Activated CD4-positive, alpha-beta memory T cell treated with anti-CD3 and anti-CD28 coated beads for 36 hours (primary cell): ENCODE data around the gene ATP5F1D. TPM values are rescaled to one million over a fixed set of nuclear protein-coding genes. Genes with fewer than 3 reads are reported as not detected.

Experiments
- CTCF ChIA-PET: fragments of 350-600 bp; sonication (Branson Sonifier 250); formaldehyde crosslinking; loops from one replicate; lab custom pipeline; 2021; ENCODE audit warnings: antibody characterized with exemption, inconsistent platforms; lab: Charles Lee
- POLR2A ChIA-PET: fragments of 350-600 bp; sonication (Branson Sonifier 250); formaldehyde crosslinking; loops from one replicate; lab custom pipeline; 2021; ENCODE audit warnings: antibody characterized with exemption; lab: Charles Lee
- DNase-seq: peaks from one replicate; pipeline ENCODE4 v3.0.0-alpha.2; 2020
- H3K27ac Mint-ChIP-seq: one replicate; pipeline ENCODE4 v1.8.0; 2021; ENCODE audit warnings: mixed read lengths
- H3K27me3 Mint-ChIP-seq: one replicate; pipeline ENCODE4 v1.8.0; 2021; ENCODE audit warnings: mixed read lengths
- H3K36me3 Mint-ChIP-seq: one replicate; pipeline ENCODE4 v1.8.0; 2021; ENCODE audit warnings: mixed read lengths
- H3K4me1 Mint-ChIP-seq: one replicate; pipeline ENCODE4 v1.8.0; 2021; ENCODE audit warnings: low read depth, mixed read lengths
- H3K4me3 Mint-ChIP-seq: one replicate; pipeline ENCODE4 v1.8.0; 2021; ENCODE audit warnings: mild to moderate bottlenecking, mixed read lengths
- H3K9me3 Mint-ChIP-seq: one replicate; pipeline ENCODE4 v1.8.0; 2021; ENCODE audit warnings: mixed read lengths
- intact Hi-C: fragments of 100-400 bp; cut with micrococcal nuclease; formaldehyde crosslinking; loops from one replicate; pipeline ENCODE4 v1.15.1; 2023
- total RNA-seq, 2 experiments: library from RNA; stranded (reverse); gene quantifications; one replicate each; pipeline ENCODE4 v1.2.3, GENCODE V29; 2021

ATP5F1D gene
- total RNA-seq, 2 experiments from 2014 or later: 178 to 192 TPM

DNA sequence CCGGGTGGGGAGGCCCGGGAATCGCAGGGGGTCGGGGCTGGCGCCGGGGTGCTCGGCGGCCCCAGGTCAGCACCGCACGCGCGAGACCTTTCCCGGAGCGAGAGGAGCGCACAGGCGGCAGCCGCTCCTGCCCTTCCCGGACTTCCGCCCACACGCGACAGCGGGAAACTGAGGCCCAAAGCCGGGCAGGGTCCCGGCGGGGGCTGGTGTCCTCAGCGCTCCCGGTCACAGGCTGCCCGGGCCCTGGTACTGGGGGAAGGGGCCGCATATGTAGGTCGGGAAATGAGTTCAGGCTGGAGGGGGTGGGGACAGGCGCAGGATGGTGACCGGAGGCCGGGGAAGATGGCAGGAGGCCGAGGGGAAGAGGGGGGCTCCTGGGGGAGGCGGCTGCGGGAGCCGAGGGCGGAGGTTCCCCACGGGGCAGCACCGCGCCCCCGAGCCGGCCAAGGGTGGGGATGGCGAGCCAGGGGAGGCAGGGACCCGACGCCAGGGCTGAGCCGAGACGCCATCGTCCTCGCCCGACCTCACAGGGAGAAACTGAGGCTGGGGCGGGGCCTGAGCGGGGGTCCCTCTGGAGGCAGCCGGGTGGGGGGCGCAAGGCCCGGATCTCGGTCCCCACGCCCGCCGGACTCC is 4.4 kb upstream of the ATP5F1D start:
- CTCF ChIA-PET: no interaction called here
- POLR2A ChIA-PET: no interaction called here
- H3K27me3 Mint-ChIP-seq: peaks cover 9% of the 10 kb centered on the region

DNA sequence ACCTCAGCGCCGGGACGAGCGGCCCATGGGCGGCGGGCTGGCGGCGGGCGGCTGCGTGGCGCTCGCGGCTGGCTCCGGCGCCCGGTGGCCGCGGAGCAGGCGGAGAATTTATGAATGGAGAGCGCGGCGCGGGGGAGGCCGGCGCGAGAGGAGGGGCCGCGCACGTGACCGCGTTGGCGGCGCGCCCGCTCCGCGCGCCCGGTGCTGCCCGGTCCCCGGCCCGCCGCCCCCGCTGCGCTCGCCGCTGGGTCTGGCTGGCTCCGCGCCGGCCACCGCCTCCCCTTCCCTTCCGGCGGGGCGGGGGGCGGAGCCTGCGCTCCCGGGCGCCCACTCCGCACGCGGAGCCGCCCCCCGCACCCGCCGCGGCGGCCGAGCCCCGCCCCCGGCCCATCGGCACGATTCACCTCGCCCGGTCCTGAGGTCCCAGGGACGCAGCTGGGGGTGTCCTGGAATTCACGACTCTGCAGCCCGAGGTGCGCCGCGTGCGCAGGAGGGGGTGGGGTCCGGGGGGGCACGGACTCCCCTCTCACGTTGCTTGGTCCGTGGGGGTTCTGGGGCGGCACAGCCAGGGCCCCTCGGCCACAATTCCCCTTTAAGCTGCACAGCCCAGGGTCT is 3.7 kb upstream of the ATP5F1D start, which contains the start of gene CBARP:
CBARP (minus strand) TSS at position 252 of the 615 bp plus-strand sequence. CDS start 1,905 bp downstream, outside the sequence.
- CTCF ChIA-PET: no interaction called here

More for the DNA sequence above, 4.4 kb upstream of the ATP5F1D start:
- Mint-ChIP-seq H3K9me3 (no peaks in the 10 kb centered on the region), H3K27ac (no peak overlapping the region), H3K4me1 (peaks cover 19% of the 10 kb centered on the region), H3K4me3 (peak overlapping the region; percentile 55), H3K36me3 (no peaks in the 10 kb centered on the region)
- intact Hi-C loops: no loop called here
- no peak for DNase-seq

DNA sequence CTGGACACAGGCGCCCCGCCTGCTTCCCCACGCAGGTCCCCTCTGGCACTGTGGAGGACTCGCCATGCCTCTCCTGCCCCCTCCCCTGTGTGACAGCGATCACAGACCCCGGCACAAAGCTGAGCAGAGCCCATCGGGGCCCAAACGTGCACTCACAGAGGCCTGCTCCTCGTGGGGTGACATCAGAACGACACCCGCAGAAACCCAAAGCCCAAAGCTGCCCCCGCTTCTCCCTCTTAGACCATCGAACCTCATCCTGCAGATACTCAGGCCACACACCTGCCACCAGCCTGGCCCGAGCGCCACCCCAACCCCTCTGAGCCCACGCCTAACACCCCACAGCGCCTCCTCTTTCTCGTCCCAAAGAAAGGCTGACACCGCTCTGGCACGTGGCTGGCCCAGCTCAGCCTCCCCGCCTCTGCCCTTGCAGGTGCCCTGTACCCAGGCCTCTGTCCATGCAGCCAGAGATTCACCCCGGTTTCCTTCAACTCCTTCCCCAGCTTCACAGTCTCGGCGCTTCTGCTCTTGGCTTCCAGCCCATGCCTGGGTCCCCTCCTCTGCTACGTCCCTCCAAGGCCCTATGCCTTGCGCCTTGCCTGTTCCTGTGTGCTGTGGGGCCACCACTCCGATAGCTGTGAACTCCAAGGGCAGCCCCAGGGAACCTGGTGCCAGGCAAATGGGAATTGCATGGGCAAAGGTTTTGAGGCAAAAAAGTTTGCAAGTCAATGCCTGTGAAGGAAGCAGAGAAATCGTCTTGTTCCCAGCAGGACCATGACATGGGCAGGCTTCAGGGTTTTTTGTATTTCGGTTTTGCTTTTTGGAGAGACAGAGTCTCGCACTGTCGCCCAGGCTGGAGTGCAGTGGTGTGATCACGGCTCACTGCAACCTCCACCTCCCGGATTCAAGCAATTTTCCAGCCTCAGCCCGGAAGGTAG is 2.9 kb upstream of the ATP5F1D start:
- ChIA-PET CTCF (interaction anchor here (1.1 to 1.2 kb wide), 2 partner anchors 15 to 221 kb away, joined by 3 to 4 read pairs; no protein-coding TSS in a partner anchor), POLR2A (interaction anchor here (0.5 to 1.4 kb wide), 3 partner anchors 30 to 424 kb away, joined by 3 to 5 read pairs (median 3); partner anchors contain the start of gene CIRBP)
- peaks cover 29% of the 10 kb centered on the region for H3K4me1 Mint-ChIP-seq
- no peaks in the 10 kb centered on the region for H3K36me3 Mint-ChIP-seq
- intact Hi-C loops: no loop called here
- no peaks in the 10 kb centered on the region for H3K9me3 Mint-ChIP-seq
- DNase-seq: no peak
- peaks cover 9% of the 10 kb centered on the region for H3K27me3 Mint-ChIP-seq
- H3K27ac Mint-ChIP-seq: peak overlapping the region; percentile 33
- H3K4me3 Mint-ChIP-seq: peak overlapping the region; percentile 64

More for the DNA sequence above, 3.7 kb upstream of the ATP5F1D start, which contains the start of gene CBARP:
- intact Hi-C loops: no loop called here
- Mint-ChIP-seq H3K4me3 (peak within 1 kb of the TSS; percentile 64), H3K27ac (peak within 1 kb of the TSS; percentile 33), H3K9me3 (no peaks in the 10 kb centered on the region), H3K4me1 (peaks cover 23% of the 10 kb centered on the region), H3K27me3 (peaks cover 9% of the 10 kb centered on the region), H3K36me3 (no peaks in the 10 kb centered on the region)
- peak; percentile 38 for DNase-seq
- POLR2A ChIA-PET: interaction anchor here (0.7 to 1.4 kb wide), 2 partner anchors 31 to 124 kb away, joined by 3 to 5 read pairs; partner anchors contain the start of gene CIRBP

DNA sequence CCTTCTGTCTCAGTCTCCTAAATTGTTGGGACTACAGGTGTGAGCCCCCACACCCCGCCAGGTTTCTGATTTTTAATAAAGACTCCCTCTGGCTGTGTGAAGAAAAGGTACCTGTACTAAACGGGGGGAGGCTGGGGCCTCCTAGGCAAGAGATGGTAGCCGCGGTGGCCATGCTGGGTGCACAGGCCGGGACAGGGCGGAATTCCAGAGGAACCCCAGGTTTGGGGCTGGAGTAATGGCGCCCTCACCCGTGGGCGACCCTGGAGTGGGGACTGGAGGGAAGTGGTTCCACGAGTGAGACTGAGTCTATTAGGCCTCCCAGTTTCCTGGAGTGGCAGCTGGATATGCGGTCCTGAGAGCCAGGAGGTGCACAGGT is 2.1 kb upstream of the ATP5F1D start:
- no peak overlapping the region for H3K27ac Mint-ChIP-seq
- no peaks in the 10 kb centered on the region for H3K9me3 Mint-ChIP-seq
- ChIA-PET POLR2A (interaction anchor here (1.4 kb wide), 1 partner anchor 30 kb away, joined by 5 read pairs; the partner anchor contains the start of gene CIRBP), CTCF (interaction anchor here (1.1 to 8.1 kb wide), 3 partner anchors 16 to 222 kb away, joined by 3 to 649 read pairs (median 4); partner anchors contain the start of gene CIRBP)
- H3K36me3 Mint-ChIP-seq: no peaks in the 10 kb centered on the region
- intact Hi-C loops: no loop called here
- H3K4me1 Mint-ChIP-seq: peaks cover 31% of the 10 kb centered on the region
- no peak for DNase-seq
- H3K4me3 Mint-ChIP-seq: peak overlapping the region; percentile 64
- peaks cover 9% of the 10 kb centered on the region for H3K27me3 Mint-ChIP-seq

DNA sequence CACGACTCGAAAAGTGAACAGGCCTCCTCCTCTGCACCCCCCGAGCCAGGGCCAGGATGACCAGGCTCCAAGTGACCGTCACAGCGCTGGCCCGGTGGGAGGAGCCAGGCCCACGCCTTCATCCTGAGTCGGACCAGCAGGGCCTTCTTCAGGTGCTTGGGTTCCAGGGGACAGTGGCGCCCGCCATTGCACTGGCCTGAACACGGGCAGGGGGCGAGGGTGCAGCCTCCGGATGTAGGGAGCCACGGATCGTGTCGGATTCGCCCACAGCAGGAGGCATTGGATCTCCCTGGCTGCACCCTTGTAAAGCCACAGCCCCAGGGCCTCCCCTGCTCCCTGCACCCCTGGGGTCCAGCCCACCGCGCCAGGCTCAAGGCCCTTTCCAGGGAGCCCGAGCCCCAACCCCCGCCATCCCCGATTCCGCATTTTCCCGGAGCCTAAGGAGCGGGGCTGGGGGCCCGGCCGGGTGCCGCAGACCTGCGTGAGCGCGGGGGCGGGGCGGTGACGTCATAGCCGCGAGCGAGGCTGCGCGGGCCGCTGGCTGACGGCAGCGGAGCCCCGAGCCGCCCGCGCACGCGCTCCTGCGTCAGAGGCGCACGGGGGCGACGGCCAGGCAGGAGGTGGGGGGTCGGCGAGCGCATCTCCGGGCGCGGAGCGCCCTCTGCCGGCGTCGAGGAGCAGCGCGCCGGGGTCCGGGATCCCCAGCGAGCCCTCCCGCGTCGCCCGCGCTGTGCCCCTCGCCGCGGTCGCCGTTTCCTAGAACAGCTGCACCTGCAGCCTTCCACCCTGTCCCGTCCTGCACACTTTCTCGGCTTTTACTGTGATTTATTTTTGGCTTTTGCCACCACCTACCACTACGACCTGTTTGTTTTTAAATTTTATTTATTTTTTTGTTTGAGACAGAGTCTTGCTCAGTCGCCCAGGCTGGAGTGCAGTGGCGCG is 1.5 kb upstream of the ATP5F1D start:
- ChIA-PET CTCF (interaction anchor here (0.7 to 8.1 kb wide), 10 partner anchors 21 to 256 kb away, joined by 3 to 649 read pairs (median 4); partner anchors contain the start of genes ARHGAP45, CIRBP, GRIN3B and WDR18), POLR2A (interaction anchor here (1.1 to 2.7 kb wide), 2 partner anchors 26 to 29 kb away, joined by 4 to 10 read pairs; partner anchors contain the start of gene CIRBP)
- no peaks in the 10 kb centered on the region for H3K9me3 Mint-ChIP-seq
- intact Hi-C loops: loop anchor here (2.0 to 5.0 kb wide), 5 partner anchors 107 to 319 kb away; partner anchors contain the start of genes GPX4, GRIN3B, RNU6-2 and TMEM259
- H3K4me3 Mint-ChIP-seq: no peak overlapping the region
- peaks cover 9% of the 10 kb centered on the region for H3K27me3 Mint-ChIP-seq
- no peaks in the 10 kb centered on the region for H3K36me3 Mint-ChIP-seq
- no peak overlapping the region for H3K27ac Mint-ChIP-seq
- DNase-seq: peak; percentile 94
- peaks cover 37% of the 10 kb centered on the region for H3K4me1 Mint-ChIP-seq

DNA sequence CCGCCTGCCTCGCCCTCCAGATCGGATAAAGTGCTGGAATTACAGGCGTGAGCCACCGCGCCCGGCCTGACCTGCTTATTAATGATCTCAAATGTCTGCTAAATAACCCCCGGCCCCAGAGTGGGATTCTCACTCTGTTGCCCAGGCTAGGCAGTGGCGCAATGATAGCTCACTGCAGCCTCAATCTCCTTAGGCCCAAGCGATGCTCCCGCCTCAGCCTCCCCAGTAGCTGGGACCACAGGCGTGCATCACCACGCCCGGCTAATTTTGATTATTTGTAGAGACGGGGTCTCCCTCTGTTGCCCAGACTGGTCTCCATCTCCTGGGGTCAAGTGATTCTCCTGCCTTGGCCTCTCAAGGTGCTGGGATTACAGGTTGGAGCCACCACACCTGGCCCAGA is 626 bp upstream of the ATP5F1D start:
- no peak for DNase-seq
- H3K4me1 Mint-ChIP-seq: peaks cover 37% of the 10 kb centered on the region
- H3K36me3 Mint-ChIP-seq: no peaks in the 10 kb centered on the region
- peak overlapping the region; percentile 73 for H3K4me3 Mint-ChIP-seq
- H3K9me3 Mint-ChIP-seq: no peaks in the 10 kb centered on the region
- H3K27me3 Mint-ChIP-seq: peaks cover 9% of the 10 kb centered on the region
- intact Hi-C loops: loop anchor here (2.0 to 5.0 kb wide), 5 partner anchors 108 to 320 kb away; partner anchors contain the start of genes GPX4, GRIN3B, RNU6-2 and TMEM259
- POLR2A ChIA-PET: interaction anchor here (0.8 to 2.7 kb wide), 3 partner anchors 27 to 32 kb away, joined by 3 to 10 read pairs (median 4); partner anchors contain the start of gene CIRBP
- no peak overlapping the region for H3K27ac Mint-ChIP-seq
- CTCF ChIA-PET: interaction anchor here (0.6 to 8.1 kb wide), 14 partner anchors 20 to 257 kb away, joined by 3 to 649 read pairs (median 4); partner anchors contain the start of genes ARHGAP45, CIRBP, GRIN3B and WDR18

DNA sequence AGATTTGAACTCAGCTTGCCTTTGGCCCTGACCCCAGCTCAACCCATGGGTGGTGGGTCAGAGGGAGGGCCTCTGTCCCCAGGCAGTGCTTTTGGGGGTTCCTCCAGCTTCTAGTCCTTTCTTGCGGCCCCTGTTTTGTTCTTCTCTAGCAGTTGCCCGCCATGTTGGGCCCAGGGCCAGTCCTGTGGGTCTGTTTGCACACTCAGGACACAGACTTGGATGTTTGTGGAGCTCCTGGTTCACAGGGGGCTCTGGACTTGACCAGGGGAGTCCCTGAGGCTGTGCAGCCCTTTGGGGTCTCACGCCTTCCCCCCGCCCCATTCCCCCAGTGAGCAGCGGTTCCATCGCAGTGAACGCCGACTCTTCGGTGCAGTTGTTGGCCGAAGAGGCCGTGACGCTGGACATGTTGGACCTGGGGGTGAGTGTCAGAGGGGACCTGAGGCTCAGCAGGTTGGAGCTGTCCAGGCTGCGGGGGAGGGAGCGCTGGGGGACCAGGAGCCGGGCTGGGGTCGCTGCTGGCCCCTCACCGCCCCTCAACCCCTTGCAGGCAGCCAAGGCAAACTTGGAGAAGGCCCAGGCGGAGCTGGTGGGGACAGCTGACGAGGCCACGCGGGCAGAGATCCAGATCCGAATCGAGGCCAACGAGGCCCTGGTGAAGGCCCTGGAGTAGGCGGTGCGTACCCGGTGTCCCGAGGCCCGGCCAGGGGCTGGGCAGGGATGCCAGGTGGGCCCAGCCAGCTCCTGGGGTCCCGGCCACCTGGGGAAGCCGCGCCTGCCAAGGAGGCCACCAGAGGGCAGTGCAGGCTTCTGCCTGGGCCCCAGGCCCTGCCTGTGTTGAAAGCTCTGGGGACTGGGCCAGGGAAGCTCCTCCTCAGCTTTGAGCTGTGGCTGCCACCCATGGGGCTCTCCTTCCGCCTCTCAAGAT is 2.5 kb downstream of the ATP5F1D start:
- intact Hi-C loops: loop anchor here (1.0 to 5.0 kb wide), 3 partner anchors 22 to 222 kb away; partner anchors contain the start of genes GPX4, RNU6-2 and TMEM259
- H3K9me3 Mint-ChIP-seq: no peaks in the 10 kb centered on the region
- no peaks in the 10 kb centered on the region for H3K36me3 Mint-ChIP-seq
- DNase-seq: peak; percentile 88
- peak overlapping the region; percentile 57 for H3K4me3 Mint-ChIP-seq
- CTCF ChIA-PET: interaction anchor here (0.6 to 8.1 kb wide), 43 partner anchors 17 to 632 kb away, joined by 3 to 649 read pairs (median 4); partner anchors contain the start of genes ARHGAP45, CIRBP, CNN2 and FAM174C
- H3K4me1 Mint-ChIP-seq: peaks cover 29% of the 10 kb centered on the region
- POLR2A ChIA-PET: interaction anchor here (1.6 to 3.9 kb wide), 6 partner anchors 9 to 25 kb away, joined by 4 to 37 read pairs (median 8); partner anchors contain the start of gene CIRBP
- peak overlapping the region; percentile 81 for H3K27ac Mint-ChIP-seq
- peaks cover 2% of the 10 kb centered on the region for H3K27me3 Mint-ChIP-seq

DNA sequence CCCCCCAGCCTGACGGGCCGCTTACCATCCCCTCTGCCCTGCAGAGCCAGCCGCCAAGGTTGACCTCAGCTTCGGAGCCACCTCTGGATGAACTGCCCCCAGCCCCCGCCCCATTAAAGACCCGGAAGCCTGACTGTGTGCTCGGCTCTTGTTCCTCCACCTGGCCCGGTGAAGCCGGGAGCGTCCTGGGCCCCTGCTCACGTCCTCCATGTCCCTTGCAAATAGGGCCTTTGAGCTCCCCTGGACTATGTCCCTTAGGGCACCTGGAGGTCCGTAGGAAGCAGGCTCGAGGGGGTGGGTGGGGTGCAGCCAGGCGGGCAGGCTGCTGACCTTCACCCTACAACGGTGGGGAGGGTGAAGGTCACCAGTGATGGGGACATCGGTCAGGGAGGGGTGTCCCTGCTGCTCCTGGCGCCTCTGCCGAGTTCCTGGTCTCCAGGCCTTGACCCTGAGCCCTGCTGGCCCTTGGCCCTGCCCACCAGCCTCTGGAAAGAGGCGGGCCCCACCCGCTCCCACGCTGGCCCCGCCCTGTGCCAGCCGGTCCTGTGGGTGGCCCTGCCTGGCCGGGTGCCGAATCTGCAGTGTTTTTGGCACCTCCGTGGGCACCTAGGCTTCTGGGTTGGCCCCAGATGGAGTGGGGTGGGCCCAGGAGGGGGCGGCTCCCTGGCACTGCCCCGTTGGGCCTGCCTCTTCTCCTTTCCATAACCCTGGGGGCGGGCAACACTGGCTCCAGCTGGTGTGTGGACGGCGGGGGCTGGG is 3.3 kb downstream of the ATP5F1D start:
- H3K4me3 Mint-ChIP-seq: peak overlapping the region; percentile 57

More for the DNA sequence above, 3.3 kb downstream of the ATP5F1D start:
- H3K9me3 Mint-ChIP-seq: no peaks in the 10 kb centered on the region
- ChIA-PET CTCF (interaction anchor here (0.6 to 8.1 kb wide), 39 partner anchors 16 to 305 kb away, joined by 3 to 649 read pairs (median 4); partner anchors contain the start of genes ARHGAP45, CIRBP, CNN2 and FAM174C), POLR2A (interaction anchor here (0.8 to 3.9 kb wide), 7 partner anchors 8 to 30 kb away, joined by 3 to 37 read pairs (median 7); partner anchors contain the start of genes CIRBP and FAM174C)
- H3K27me3 Mint-ChIP-seq: no peaks in the 10 kb centered on the region
- peaks cover 27% of the 10 kb centered on the region for H3K4me1 Mint-ChIP-seq
- no peak for DNase-seq
- H3K27ac Mint-ChIP-seq: peak overlapping the region; percentile 81
- peaks cover 2% of the 10 kb centered on the region for H3K36me3 Mint-ChIP-seq
- intact Hi-C loops: loop anchor here (1.0 to 5.0 kb wide), 3 partner anchors 21 to 223 kb away; partner anchors contain the start of genes GPX4, RNU6-2 and TMEM259
